GM12878 (cell line): ENCODE results near the gene ZPR1. TPM values are rescaled to one million over a fixed set of nuclear protein-coding genes. Genes with fewer than 3 reads are reported as not detected.

Experiments used
- ATAC-seq: fragments of 200-7000 bp; cut with Tn5 transposase; 3 replicates; pipeline ENCODE4 v1.9.1; 2020; ENCODE audit warnings: mild to moderate bottlenecking, moderate library complexity
- BruUV-seq: library from RNA; stranded (reverse); fragments of 400-500 nt; replicated peaks from 2 replicates; lab custom pipeline; 2021; lab: Mats Ljungman, UMichigan
- CTCF ChIA-PET: fragments of 300-600 bp; sonication (Branson Sonifier 250); formaldehyde crosslinking; extraction: SDS; loops from one replicate; lab custom pipeline; 2021; ENCODE audit warnings: inconsistent platforms; lab: Yijun Ruan, JAX
- POLR2A ChIA-PET: fragments of 350-600 bp; formaldehyde crosslinking; extraction: SDS; loops from one replicate; lab custom pipeline; 2021; ENCODE audit warnings: inconsistent platforms; lab: Charles Lee
- RAD21 ChIA-PET: fragments of 300-600 bp; sonication (Branson Sonifier 250); formaldehyde crosslinking; loops from one replicate; lab custom pipeline; 2023; ENCODE audit warnings: antibody characterized with exemption; ENCODE audit not compliant: unreplicated experiment; lab: Charles Lee
- SMC1A ChIA-PET: fragments of 300-600 bp; sonication (Branson Sonifier 250); formaldehyde crosslinking; loops from one replicate; lab custom pipeline; 2023; ENCODE audit not compliant: unreplicated experiment, uncharacterized antibody; lab: Charles Lee
- DNase-seq: peaks from one replicate; pipeline ENCODE4 v3.0.0-alpha.2; 2011; ENCODE audit warnings: low read depth, low spot score
- FAIRE-seq: peaks from 3 replicates; lab custom pipeline; 2011; peaks lifted over from hg19 to GRCh38; lab: Jason Lieb, UNC
- H2AFZ ChIP-seq: 2 replicates; pipeline ENCODE4 v1.6.0; 2011; ENCODE audit warnings: low read depth, low read length, control low read depth; ENCODE audit not compliant: control insufficient read depth
- H3K27ac ChIP-seq: 2 replicates; pipeline ENCODE4 v1.5.1; 2011; ENCODE audit warnings: control low read depth; ENCODE audit not compliant: control insufficient read depth, insufficient read depth
- H3K27me3 ChIP-seq, 2 experiments: replicated peaks in 1 of 2; 2 replicates each; pipeline versions ENCODE4 v1.6.0 to v1.6.1; 2011; ENCODE audit warnings: low read length in 1 of 2; ENCODE audit not compliant: control insufficient read depth in 2 of 2, insufficient read depth in 2 of 2
- H3K36me3 ChIP-seq, 2 experiments: 2 replicates each; pipeline ENCODE4 v1.5.1; 2011; ENCODE audit warnings: low read length in 1 of 2; ENCODE audit not compliant: control insufficient read depth in 2 of 2, insufficient read depth in 2 of 2
- H3K4me1 ChIP-seq: 2 replicates; pipeline ENCODE4 v1.6.1; 2011; ENCODE audit warnings: mild to moderate bottlenecking, low read length, moderate library complexity, mixed read lengths; ENCODE audit not compliant: control insufficient read depth, insufficient read depth
- H3K4me2 ChIP-seq: 2 replicates; pipeline ENCODE4 v1.6.0; 2011; ENCODE audit warnings: control low read depth; ENCODE audit not compliant: control insufficient read depth, insufficient read depth
- H3K4me3 ChIP-seq: fragments of 200-600 bp; sonication (generic); 2 replicates; pipeline ENCODE4 v1.5.1; 2016
- H3K79me2 ChIP-seq: 2 replicates; pipeline ENCODE4 v1.6.0; 2011; ENCODE audit warnings: low read length; ENCODE audit not compliant: control insufficient read depth, insufficient read depth
- H3K9ac ChIP-seq: 2 replicates; pipeline ENCODE4 v1.8.0; 2011; ENCODE audit warnings: low read length, control low read depth, mixed read lengths; ENCODE audit not compliant: control insufficient read depth, insufficient read depth
- H3K9me3 ChIP-seq: replicated peaks from 3 replicates; pipeline ENCODE4 v1.5.1; 2011; ENCODE audit warnings: mild to moderate bottlenecking, low read length; ENCODE audit not compliant: control insufficient read depth, insufficient read depth
- H4K20me1 ChIP-seq: 2 replicates; pipeline ENCODE4 v1.6.0; 2011; ENCODE audit not compliant: control insufficient read depth, insufficient read depth
- BACH1 ChIP-seq: fragments of 450-650 bp; IDR thresholded peaks from 2 replicates; pipeline ENCODE4 v1.6.1; 2017; ENCODE audit warnings: mild to moderate bottlenecking, borderline replicate concordance
- FOS ChIP-seq: IDR thresholded peaks from 3 replicates; pipeline ENCODE4 v1.6.1; 2011; ENCODE audit warnings: borderline replicate concordance; ENCODE audit not compliant: insufficient read length; ENCODE audit errors: extremely low read depth
- KDM1A ChIP-seq: fragments of 200-600 bp; sonication (generic); IDR thresholded peaks from 2 replicates; pipeline ENCODE4 v1.6.1; 2016; ENCODE audit warnings: borderline replicate concordance
- RB1 ChIP-seq: fragments of 450-650 bp; formaldehyde crosslinking; IDR thresholded peaks from 2 replicates; pipeline ENCODE4 v1.6.1; 2017; ENCODE audit warnings: mild to moderate bottlenecking, borderline replicate concordance
- RELA ChIP-seq: fragments of 450-650 bp; IDR thresholded peaks from 2 replicates; pipeline ENCODE4 v1.8.0; 2014; ENCODE audit warnings: borderline replicate concordance; ENCODE audit not compliant: partially characterized antibody
- STAT1 ChIP-seq: fragments of 450-650 bp; conservative IDR thresholded peaks from 2 replicates; pipeline ENCODE4 v1.6.1; 2014; ENCODE audit warnings: antibody characterized with exemption, mild to moderate bottlenecking
- WGBS: methylation state at CpG from one replicate; pipeline ENCODE4 v1.1.6; 2016; ENCODE audit warnings: low lambda C conversion rate; ENCODE audit not compliant: insufficient replicate concordance, insufficient coverage; ENCODE audit errors: missing lambda C conversion rate; 5-methylcytosine and 5-hydroxymethylcytosine counted together
- in situ Hi-C: fragments of 300-500 bp; cut with MboI; formaldehyde crosslinking; loops from 9 replicates; pipeline ENCODE4 v1.14.3; 2018; ENCODE audit warnings: mixed read lengths
- intact Hi-C: fragments of 100-400 bp; cut with micrococcal nuclease; formaldehyde crosslinking; loops from one replicate; pipeline ENCODE4 v1.14.2; 2022; ENCODE audit not compliant: unreplicated experiment
- polyA plus RNA-seq, 11 experiments: library from polyadenylated mRNA; depleted of rRNA in 4 of 11; unstranded in 6 of 11; stranded (reverse) in 5 of 11; fragments of >200 nt; fragmentation: Nextera tagmentation in 4 of 11; fragmentation: Illumina TruSeq in 1 of 11; extraction: Ambion mirVana in 4 of 11; extraction: Trizol in 1 of 11; gene quantifications; 1 replicate in 1 of 11; 2 replicates in 10 of 11; pipeline versions ENCODE4 v1.2.1 to v1.2.3, GENCODE V29; 2011 to 2016; ENCODE audit warnings: inconsistent platforms in 2 of 11, missing spikeins in 2 of 11, low read depth in 1 of 11
- total RNA-seq, 4 experiments: library from RNA; depleted of rRNA in 3 of 4; stranded (reverse); fragments of >200 nt in 3 of 4; fragmentation: Illumina TruSeq in 1 of 4; extraction: Trizol in 1 of 4; gene quantifications; 2 replicates each; pipeline versions ENCODE4 v1.2.1 to v1.2.3, GENCODE V29; 2013 to 2021
- TF ChIP-seq, protein P1 (sequence below): fragments of 450-650 bp; IDR thresholded peaks from 2 replicates; pipeline ENCODE4 v1.6.1; 2017; ENCODE audit warnings: borderline replicate concordance

Gene ZPR1
- total and polyA plus RNA-seq, 10 of the 15 experiments (the other 5 are each of a cell fraction or from before 2014, with no cell fraction given) = 9.3 to 89.7 (median 54.7) TPM

DNA sequence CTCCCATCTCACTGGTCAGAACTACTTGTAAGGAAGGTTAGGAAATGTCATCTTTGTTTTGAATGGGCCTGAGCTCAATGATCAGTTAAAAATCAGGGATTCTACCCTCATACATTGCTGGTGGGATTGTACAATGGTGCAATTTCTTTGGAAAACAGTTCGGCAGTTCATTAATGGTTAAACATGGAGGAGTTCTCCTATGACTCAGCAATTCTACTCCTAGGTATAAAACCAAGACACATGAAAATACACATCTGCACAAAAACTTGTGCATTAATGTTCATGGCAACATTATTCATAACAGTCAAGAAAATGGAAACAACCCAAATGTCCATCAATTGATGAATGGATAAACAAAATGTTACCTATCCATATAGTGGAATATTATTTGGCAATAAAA lies 8.7 kb upstream of the ZPR1 start:
- no peak overlapping the region for H2AFZ ChIP-seq
- no peak overlapping the region for H3K27ac ChIP-seq
- no peak for TF ChIP-seq RELA
- TF ChIP-seq STAT1 = no peak
- no peak for TF ChIP-seq KDM1A
- TF ChIP-seq RB1 = no peak
- peak; percentile 17; the same call in 1 of the 2 replicates for TF ChIP-seq BACH1
- TF ChIP-seq, protein P1, sequence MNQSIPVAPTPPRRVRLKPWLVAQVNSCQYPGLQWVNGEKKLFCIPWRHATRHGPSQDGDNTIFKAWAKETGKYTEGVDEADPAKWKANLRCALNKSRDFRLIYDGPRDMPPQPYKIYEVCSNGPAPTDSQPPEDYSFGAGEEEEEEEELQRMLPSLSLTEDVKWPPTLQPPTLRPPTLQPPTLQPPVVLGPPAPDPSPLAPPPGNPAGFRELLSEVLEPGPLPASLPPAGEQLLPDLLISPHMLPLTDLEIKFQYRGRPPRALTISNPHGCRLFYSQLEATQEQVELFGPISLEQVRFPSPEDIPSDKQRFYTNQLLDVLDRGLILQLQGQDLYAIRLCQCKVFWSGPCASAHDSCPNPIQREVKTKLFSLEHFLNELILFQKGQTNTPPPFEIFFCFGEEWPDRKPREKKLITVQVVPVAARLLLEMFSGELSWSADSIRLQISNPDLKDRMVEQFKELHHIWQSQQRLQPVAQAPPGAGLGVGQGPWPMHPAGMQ = no peak
- TF ChIP-seq FOS = no peak
- TF ChIP-seq, all 136 proteins: peak for 1
- DNase-seq (no peak), FAIRE-seq (no peak), ATAC-seq (no peak)
- Histone ChIP-seq H3K36me3 (no peaks in the 10 kb centered on the region), H3K79me2 (no peaks in the 10 kb centered on the region), H3K9me3 (no peaks in the 10 kb centered on the region), H3K4me1 (no peaks in the 10 kb centered on the region), H3K4me2 (no peak overlapping the region), H3K9ac (no peak overlapping the region), H3K4me3 (no peak overlapping the region), H3K27me3 (no peaks in the 10 kb centered on the region; a peak in 1 of 4 replicates), H4K20me1 (no peaks in the 10 kb centered on the region)
- BruUV-seq = no TSS peak
- ChIA-PET RAD21 (interaction anchor here (1.1 kb wide), 1 partner anchor 57 kb away, joined by 3 read pairs; no protein-coding TSS in a partner anchor), CTCF (interaction anchor here (0.7 to 10.9 kb wide), 2 partner anchors 38 to 330 kb away, joined by 3 to 183 read pairs; partner anchors contain the start of gene APOA1), POLR2A (interaction anchor here (0.7 kb wide), 1 partner anchor 60 kb away, joined by 3 read pairs; no protein-coding TSS in a partner anchor), SMC1A (interaction anchor here (1.6 kb wide), 1 partner anchor 303 kb away, joined by 3 read pairs; no protein-coding TSS in a partner anchor)
- intact Hi-C loops (no loop called here), in situ Hi-C loops (no loop called here)
- 33% methylated on average over 1 of the region's 1 CpG for WGBS
